Smooth muscle cell of the brain vasculature (primary cell): ENCODE results near the gene PTTG1.
"Not testable (repeated sequence)": the region's sequence is repeated elsewhere in the genome, so short reads cannot be mapped to it uniquely, and the experiment has no call there.

ENCODE experiments used
- DNase-seq: peaks from one replicate; pipeline ENCODE4 v3.0.0-alpha.2; 2012; ENCODE audit warnings: low read depth, low spot score

Gene PTTG1

GRCh38 chr5:160423099-160423498, 1.4 kb downstream of the PTTG1 start:
- DNase-seq: no peak

DNA sequence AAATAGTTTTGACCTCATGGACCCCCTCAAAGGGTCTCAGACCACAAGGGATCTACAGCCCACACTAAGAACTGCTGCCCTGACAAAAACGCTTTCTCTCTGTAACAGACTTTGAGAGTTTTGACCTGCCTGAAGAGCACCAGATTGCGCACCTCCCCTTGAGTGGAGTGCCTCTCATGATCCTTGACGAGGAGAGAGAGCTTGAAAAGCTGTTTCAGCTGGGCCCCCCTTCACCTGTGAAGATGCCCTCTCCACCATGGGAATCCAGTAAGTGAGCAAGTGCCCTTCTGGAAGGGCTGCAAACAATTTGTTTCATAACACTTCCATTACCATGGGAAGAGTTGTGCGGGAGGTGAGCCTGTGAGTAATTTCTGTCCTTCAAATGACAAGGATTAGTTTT, 6.0 kb downstream of the PTTG1 start:
- DNase-seq: no peak

DNA sequence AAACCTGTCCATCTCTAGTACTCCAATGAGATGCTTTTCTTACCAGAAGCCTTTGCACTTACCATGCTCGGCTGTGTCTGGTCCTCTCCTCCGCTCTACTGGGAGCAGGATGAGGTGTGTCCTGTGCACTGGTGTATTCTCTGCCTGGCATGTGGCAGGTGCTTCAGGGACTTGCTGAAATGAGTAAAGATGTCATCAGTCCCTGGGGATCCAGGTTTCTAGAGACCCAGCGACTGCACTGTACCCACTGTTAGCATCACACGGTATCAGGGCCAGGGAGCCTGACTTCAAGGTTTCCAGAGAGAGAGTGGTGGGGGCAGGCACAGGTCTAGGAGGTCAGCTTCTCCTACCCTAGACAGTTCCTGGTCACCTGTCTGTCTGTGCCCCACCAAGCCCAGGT, 10.5 kb downstream of the PTTG1 start:
- no peak for DNase-seq

DNA sequence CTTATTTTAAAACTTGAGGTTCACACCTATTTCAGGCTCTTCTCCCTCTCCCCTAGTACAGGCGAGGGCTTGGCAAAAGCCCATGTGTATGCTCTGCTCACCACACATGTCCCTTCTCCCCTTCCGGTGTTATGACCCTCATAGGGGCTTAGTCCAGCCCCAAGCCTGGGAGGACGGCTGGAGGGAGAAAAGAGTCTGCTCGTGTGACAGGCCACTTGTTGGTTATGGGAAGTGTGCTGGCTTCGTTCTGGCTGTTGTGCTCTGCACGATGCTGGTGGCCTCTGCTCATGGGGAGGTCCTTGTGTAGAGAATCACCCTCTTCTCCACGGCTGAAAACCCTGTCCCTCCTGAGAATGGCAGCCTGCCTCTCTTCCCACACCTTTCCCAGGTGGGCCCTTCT, 11.1 kb downstream of the PTTG1 start:
- no peak for DNase-seq

GRCh38 chr5:160434022-160434531, 12.4 kb downstream of the PTTG1 start:
- no peak for DNase-seq

GRCh38 chr5:160435532-160435931, 13.9 kb downstream of the PTTG1 start:
- no peak for DNase-seq

DNA sequence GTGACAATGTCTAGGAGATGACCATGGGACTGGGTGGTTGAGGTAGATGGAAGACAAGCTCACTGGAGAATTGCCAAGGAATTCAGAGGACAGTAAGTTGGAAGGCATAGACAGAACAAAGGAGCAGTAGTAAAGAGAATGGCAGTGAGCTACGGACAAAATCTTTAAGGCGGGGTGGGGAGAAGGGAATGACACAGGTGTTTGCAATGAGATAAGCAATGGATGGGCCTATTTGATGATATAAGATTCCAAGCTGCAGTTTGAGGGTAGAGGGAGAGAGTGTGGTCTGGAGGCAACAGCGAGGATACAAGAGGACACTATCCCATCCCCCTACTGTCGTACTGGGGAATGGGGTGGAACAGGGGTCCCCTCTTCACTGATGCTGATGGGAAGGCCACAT, 14.4 kb downstream of the PTTG1 start:
- DNase-seq: no peak

- DNase-seq: not testable (repeated sequence)
Measured at GRCh38 chr5:160436661-160437060, 15.0 kb downstream of the PTTG1 start.

- DNase-seq: no peak
Measured at GRCh38 chr5:160437271-160437670, 15.6 kb downstream of the PTTG1 start.

DNA sequence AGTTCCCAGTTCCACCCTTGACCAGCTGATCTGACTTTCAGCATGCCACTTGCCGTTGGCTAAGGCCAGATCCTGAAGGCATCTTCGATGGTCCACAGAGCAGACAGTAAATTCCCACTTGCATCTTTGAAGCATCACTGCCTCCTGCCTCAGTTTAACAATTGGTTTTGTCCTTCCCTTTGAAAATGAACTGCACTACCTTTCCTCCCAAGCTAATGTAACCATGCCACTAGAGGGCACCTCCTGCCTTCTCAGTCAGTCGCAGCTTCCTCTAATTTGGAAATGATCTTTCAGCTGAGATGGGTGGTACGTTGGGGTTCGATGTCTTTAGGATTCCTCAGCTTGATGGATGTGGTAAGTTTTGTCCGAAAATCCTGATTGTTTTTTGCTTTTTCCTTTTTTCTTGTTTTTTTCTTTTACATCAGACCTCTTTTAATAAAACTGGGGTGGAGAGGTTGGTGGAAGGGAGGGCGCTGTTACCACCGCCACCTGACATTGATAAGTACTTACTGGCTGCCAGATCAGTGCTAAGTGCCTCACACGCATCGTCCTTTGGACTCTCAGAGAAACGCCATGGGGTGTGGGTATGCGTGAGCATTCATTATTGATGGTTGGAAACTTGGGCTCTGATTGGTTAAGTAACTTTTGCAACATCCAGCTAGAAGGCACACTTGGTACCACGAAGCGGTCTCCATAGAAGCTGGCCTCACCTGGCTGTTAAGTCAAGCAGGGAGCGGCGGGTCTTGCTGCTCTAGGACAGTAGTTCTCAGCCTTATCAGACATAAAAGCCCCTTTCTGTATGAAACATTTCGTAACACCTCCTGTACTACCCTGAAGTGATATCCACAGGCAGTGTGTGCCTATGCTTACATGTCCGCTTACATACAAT, 16.9 kb downstream of the PTTG1 start:
- DNase-seq: peak; percentile 36

DNA sequence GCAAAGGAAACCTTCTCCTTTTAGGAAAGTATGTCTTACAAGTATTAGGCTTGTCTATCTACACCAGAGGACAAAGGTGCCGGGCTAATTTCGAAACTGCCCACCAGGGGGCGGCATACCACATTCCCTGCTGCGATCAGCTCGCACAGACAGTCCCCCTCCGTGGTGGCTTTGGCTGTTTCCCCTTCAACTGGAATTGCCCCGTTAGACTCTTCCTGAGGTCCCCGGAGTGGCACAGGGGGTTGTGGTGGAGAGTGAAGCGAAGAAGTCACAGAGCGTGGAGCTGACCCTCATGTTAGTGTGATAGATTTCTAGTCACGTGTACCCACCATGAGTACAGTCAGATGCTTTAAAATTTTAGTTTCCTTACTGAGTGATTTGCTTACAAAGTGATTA, 17.5 kb downstream of the PTTG1 start:
- DNase-seq: peak; percentile 53

- no peak for DNase-seq
Measured at GRCh38 chr5:160441311-160441781, 19.7 kb downstream of the PTTG1 start.

GRCh38 chr5:160442824-160443431, 21.3 kb downstream of the PTTG1 start:
- no peak for DNase-seq

GRCh38 chr5:160444407-160444806, 22.8 kb downstream of the PTTG1 start:
- no peak for DNase-seq

GRCh38 chr5:160445132-160445531, 23.5 kb downstream of the PTTG1 start:
- no peak for DNase-seq

DNA sequence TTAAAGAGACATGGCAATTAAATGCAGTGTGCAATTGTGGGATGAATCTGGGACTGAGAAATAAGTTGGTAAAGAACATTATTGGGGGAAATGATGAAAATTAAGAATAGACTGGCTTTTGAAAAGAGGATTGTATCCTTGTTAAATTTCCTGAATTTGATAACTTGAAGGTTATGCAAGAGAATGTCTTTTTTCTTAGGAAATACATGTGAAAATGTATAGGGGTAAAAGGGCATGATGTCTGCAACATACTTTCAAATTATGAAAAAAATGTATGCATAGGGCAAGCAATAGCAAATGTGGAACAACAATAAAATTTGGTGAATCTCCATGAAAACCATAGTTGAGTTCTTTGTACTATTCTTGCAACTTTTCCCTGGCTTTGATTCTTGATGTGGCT, 24.1 kb downstream of the PTTG1 start:
- no peak for DNase-seq

GRCh38 chr5:160448886-160449285, 27.2 kb downstream of the PTTG1 start:
- DNase-seq: no peak

DNA sequence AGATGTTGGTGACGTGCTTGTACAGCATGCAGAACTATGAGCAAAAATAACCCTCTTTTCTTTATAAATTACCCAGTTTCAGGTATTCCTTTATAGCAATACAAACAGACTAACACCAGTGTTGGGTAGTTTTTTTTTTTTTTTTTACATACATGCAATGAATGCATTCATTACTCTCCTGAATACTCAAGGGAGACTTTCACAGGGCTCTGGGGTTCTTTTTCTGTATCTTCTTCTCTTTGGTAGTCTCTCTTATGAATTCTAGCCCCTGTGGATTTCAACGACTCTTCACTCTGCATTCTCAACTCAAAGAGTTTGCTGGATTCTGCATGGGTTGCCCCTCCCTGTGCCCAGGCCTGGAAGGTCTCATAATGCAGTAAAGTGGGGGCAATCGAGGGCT, 27.8 kb downstream of the PTTG1 start:
- no peak for DNase-seq

- no peak for DNase-seq
Measured at GRCh38 chr5:160450164-160450932, 28.7 kb downstream of the PTTG1 start.

GRCh38 chr5:160451281-160451680, 29.6 kb downstream of the PTTG1 start:
- no peak for DNase-seq

GRCh38 chr5:160452036-160452435, 30.4 kb downstream of the PTTG1 start:
- DNase-seq: no peak

GRCh38 chr5:160452795-160453194, 31.1 kb downstream of the PTTG1 start:
- no peak for DNase-seq
